ENCODE results near the gene TNFRSF25.

Gene TNFRSF25

GRCh38 chr1:6419804-6420453 is 46.0 kb downstream of the TNFRSF25 start, which contains the start of gene HES2:
HES2 (minus strand) TSS chr1:6419919; CDS start chr1:6419820, 99 bp downstream.
- Histone ChIP-seq H3K4me1 (ENCODE audit: insufficient read depth, low read length, severe bottlenecking) (no peaks in the 10 kb centered on the region), H3K4me3 (ENCODE audit: low read depth, low read length, poor library complexity, severe bottlenecking) (no peak within 1 kb of the TSS), H3K79me2 (ENCODE audit: insufficient read depth, low read length) (no peaks in the 10 kb centered on the region), H2AFZ (ENCODE audit: low read length) (no peak within 1 kb of the TSS), H3F3A (ENCODE audit: insufficient read depth, low read length) (no peaks in the 10 kb centered on the region), H3K36me3 (ENCODE audit: insufficient read depth, low read length) (no peaks in the 10 kb centered on the region), H3K27ac (ENCODE audit: low read depth, low read length, poor library complexity, severe bottlenecking) (no peak within 1 kb of the TSS), H3K9me2 (ENCODE audit: low read depth, low read length) (no peaks in the 10 kb centered on the region), H3K4me2 (ENCODE audit: low read length) (no peak within 1 kb of the TSS), H3K9me3 (ENCODE audit: low read length) (no peaks in the 10 kb centered on the region), H3K9ac (ENCODE audit: low read length) (no peak within 1 kb of the TSS), H3K27me3 (ENCODE audit: insufficient read depth, low read length) (peaks cover 20% of the 10 kb centered on the region), H4K20me1 (ENCODE audit: insufficient read depth, low read length) (no peaks in the 10 kb centered on the region)
- no peak for TF ChIP-seq EZH2 (IDR thresholded peaks at IDR 0.05; ENCODE audit: borderline replicate concordance, low read length)

GRCh38 chr1:6419397-6419803 is 46.6 kb downstream of the TNFRSF25 start:
- Histone ChIP-seq H3K9me2 (ENCODE audit: low read depth, low read length) (no peaks in the 10 kb centered on the region), H3F3A (ENCODE audit: insufficient read depth, low read length) (no peaks in the 10 kb centered on the region), H3K27me3 (ENCODE audit: insufficient read depth, low read length) (peaks cover 22% of the 10 kb centered on the region), H2AFZ (ENCODE audit: low read length) (no peak overlapping the region), H3K27ac (ENCODE audit: low read depth, low read length, poor library complexity, severe bottlenecking) (no peak overlapping the region), H3K9ac (ENCODE audit: low read length) (no peak overlapping the region), H3K4me3 (ENCODE audit: low read depth, low read length, poor library complexity, severe bottlenecking) (no peak overlapping the region), H3K36me3 (ENCODE audit: insufficient read depth, low read length) (no peaks in the 10 kb centered on the region), H3K4me1 (ENCODE audit: insufficient read depth, low read length, severe bottlenecking) (no peaks in the 10 kb centered on the region), H3K4me2 (ENCODE audit: low read length) (no peak overlapping the region), H4K20me1 (ENCODE audit: insufficient read depth, low read length) (no peaks in the 10 kb centered on the region), H3K79me2 (ENCODE audit: insufficient read depth, low read length) (no peaks in the 10 kb centered on the region), H3K9me3 (ENCODE audit: low read length) (no peaks in the 10 kb centered on the region)
- TF ChIP-seq CTCF (IDR thresholded peaks at IDR 0.05; ENCODE audit: low read length): no peak
- no peak for TF ChIP-seq EZH2 (IDR thresholded peaks at IDR 0.05; ENCODE audit: borderline replicate concordance, low read length)

GRCh38 chr1:6418668-6419396 is 47.1 kb downstream of the TNFRSF25 start:
- Histone ChIP-seq H4K20me1 (ENCODE audit: insufficient read depth, low read length) (no peaks in the 10 kb centered on the region), H3K4me1 (ENCODE audit: insufficient read depth, low read length, severe bottlenecking) (no peaks in the 10 kb centered on the region), H3F3A (ENCODE audit: insufficient read depth, low read length) (no peaks in the 10 kb centered on the region), H3K27me3 (ENCODE audit: insufficient read depth, low read length) (peaks cover 22% of the 10 kb centered on the region), H3K36me3 (ENCODE audit: insufficient read depth, low read length) (no peaks in the 10 kb centered on the region), H3K9me2 (ENCODE audit: low read depth, low read length) (no peaks in the 10 kb centered on the region), H3K9me3 (ENCODE audit: low read length) (no peaks in the 10 kb centered on the region), H2AFZ (ENCODE audit: low read length) (no peak overlapping the region), H3K4me3 (ENCODE audit: low read depth, low read length, poor library complexity, severe bottlenecking) (no peak overlapping the region), H3K79me2 (ENCODE audit: insufficient read depth, low read length) (no peaks in the 10 kb centered on the region), H3K27ac (ENCODE audit: low read depth, low read length, poor library complexity, severe bottlenecking) (no peak overlapping the region), H3K4me2 (ENCODE audit: low read length) (no peak overlapping the region), H3K9ac (ENCODE audit: low read length) (no peak overlapping the region)
- TF ChIP-seq CTCF (IDR thresholded peaks at IDR 0.05; ENCODE audit: low read length) (no peak), EZH2 (IDR thresholded peaks at IDR 0.05; ENCODE audit: borderline replicate concordance, low read length) (no peak)

Data from OCI-LY1 (cell line).